ENCODE measurements around the gene RAB36. TPM values are rescaled to one million over a fixed set of nuclear protein-coding genes. Genes with fewer than 3 reads are reported as not detected.

RAB36 gene
- total RNA-seq, 1 donor from 2014 or later = 1.8 TPM

DNA sequence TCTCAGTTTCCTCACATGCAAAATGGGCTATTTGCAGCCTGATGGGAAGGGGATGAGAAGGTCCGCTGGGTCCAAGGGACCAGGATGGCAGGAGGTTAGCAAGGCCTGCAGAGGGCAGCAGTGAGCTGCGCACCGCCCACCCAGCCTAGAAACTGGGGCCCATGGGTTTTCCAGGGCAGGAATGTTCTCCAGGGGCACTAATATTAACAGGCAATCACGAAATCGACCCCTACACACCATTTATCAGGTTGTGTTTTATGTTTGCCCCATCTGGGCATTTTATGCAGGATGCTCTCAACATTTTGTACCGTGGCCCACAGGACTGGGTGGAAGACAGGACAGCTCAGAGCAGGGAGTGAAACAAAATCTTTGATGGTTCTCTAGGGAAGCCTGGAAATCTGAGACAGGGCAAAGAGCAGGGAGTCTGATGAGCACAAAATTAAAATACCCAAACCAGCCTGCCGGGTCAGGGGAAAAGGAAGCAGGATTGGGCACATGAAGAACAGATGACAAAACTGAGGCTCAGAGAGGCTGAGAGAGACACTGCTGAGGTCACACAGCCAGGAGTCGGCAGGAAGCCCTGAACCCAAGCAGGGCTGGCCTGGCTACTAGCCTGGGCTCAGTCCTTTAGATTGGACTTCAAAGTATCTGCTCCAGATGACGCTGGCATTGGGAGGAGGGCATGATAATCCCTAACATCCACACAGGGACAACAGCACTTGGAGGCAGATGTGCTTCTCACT lies 33.4 kb downstream of the RAB36 start:
- TF ChIP-seq, protein P1, sequence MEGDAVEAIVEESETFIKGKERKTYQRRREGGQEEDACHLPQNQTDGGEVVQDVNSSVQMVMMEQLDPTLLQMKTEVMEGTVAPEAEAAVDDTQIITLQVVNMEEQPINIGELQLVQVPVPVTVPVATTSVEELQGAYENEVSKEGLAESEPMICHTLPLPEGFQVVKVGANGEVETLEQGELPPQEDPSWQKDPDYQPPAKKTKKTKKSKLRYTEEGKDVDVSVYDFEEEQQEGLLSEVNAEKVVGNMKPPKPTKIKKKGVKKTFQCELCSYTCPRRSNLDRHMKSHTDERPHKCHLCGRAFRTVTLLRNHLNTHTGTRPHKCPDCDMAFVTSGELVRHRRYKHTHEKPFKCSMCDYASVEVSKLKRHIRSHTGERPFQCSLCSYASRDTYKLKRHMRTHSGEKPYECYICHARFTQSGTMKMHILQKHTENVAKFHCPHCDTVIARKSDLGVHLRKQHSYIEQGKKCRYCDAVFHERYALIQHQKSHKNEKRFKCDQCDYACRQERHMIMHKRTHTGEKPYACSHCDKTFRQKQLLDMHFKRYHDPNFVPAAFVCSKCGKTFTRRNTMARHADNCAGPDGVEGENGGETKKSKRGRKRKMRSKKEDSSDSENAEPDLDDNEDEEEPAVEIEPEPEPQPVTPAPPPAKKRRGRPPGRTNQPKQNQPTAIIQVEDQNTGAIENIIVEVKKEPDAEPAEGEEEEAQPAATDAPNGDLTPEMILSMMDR (IDR thresholded peaks at IDR 0.05) = peak; percentile 96 to 97 (median 97)
- peak overlapping the region in 1 of 2 donors; percentile 95 for H3K4me3 ChIP-seq
- H3K4me1 ChIP-seq = peaks cover 14 to 28% of the 10 kb centered on the region in 2 donors
- H3K9me3 ChIP-seq = no peaks in the 10 kb centered on the region
- intact Hi-C loops (cut with DNase I) = loop anchor here (1.0 to 10.0 kb wide), 4 partner anchors 79 to 346 kb away; no protein-coding TSS in a partner anchor
- DNase-seq (ENCODE audit: low spot score in 2 of 2) = peak in 1 of 2 donors; percentile 84
- H3K27me3 ChIP-seq = no peaks in the 10 kb centered on the region
- peaks cover 0 to 10% of the 10 kb centered on the region in 2 donors for H3K36me3 ChIP-seq
- H3K27ac ChIP-seq = peak overlapping the region; percentile 77 to 90

DNA sequence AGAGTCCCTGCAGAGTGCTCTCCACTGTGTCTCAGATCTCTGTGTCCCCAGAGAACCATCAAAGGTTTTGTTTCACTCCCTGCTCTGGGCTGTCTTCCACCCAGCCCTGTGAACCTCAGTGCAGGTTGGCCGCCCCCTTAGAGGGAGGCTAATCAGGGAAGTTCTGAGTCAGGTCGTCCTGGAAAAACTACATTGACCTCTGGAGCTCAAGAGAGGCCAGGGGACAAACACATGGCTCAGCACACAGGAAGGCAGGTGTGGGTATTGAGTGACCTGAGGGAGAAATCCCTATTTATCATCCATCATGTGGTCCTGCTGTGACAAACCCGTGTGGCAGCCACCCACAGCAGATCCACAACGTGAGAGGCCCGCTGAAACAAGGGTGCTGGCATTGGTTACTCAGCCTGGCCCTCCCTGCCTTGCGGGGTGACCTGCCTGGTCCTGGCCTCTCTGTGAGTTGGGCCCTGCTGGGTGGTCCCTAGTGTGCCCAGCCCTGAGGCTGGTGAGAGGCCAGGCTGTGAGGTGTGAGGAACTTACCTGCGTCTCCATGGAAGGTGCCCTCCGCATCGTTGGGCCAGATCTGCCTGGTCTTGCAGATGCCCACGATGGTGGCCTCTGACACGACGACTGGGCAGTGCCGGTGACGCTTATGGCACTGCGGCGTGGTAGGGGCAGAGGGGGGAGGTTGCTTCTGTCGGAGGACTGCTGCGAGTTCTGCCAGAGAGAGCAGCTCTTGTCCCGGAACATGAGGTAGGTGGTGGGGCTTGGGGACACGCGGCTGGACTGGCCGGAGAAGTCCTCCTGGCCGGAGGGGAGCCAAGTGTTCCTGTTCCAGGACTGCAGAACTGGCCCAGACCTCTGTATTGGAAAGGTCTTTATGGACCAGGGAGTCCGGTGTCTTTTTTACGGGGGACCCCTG lies 34.4 kb downstream of the RAB36 start:
- peaks cover 0 to 10% of the 10 kb centered on the region in 2 donors for H3K36me3 ChIP-seq
- H3K27me3 ChIP-seq = no peaks in the 10 kb centered on the region
- H3K9me3 ChIP-seq = no peaks in the 10 kb centered on the region
- TF ChIP-seq, protein P1 (IDR thresholded peaks at IDR 0.05) = peak in 1 of 3 experiments; percentile 2
- H3K4me1 ChIP-seq = peaks cover 14 to 28% of the 10 kb centered on the region in 2 donors
- peak overlapping the region; percentile 61 to 95 for H3K4me3 ChIP-seq
- H3K27ac ChIP-seq = peak overlapping the region; percentile 77 to 90
- peak in 1 of 2 donors; percentile 79 for DNase-seq (ENCODE audit: low spot score in 2 of 2)
- intact Hi-C loops (cut with DNase I) = loop anchor here (1.0 to 10.0 kb wide), 5 partner anchors 25 to 345 kb away; no protein-coding TSS in a partner anchor

DNA sequence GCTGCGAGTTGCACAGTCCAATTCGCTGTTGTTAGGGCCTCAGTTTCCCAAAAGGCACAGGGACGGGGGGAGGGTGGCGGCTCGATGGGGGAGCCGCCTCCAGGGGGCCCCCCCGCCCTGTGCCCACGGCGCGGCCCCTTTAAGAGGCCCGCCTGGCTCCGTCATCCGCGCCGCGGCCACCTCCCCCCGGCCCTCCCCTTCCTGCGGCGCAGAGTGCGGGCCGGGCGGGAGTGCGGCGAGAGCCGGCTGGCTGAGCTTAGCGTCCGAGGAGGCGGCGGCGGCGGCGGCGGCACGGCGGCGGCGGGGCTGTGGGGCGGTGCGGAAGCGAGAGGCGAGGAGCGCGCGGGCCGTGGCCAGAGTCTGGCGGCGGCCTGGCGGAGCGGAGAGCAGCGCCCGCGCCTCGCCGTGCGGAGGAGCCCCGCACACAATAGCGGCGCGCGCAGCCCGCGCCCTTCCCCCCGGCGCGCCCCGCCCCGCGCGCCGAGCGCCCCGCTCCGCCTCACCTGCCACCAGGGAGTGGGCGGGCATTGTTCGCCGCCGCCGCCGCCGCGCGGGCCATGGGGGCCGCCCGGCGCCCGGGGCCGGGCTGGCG lies 35.1 kb downstream of the RAB36 start, which contains the start of gene BCR:
BCR (plus strand) TSS at position 209 of the 592 bp plus-strand sequence. CDS start 452 bp downstream, outside the sequence.
- TF ChIP-seq, protein P1 (IDR thresholded peaks at IDR 0.05) = peak in 2 of 3 experiments; percentile 2 to 10
- peak in 1 of 2 donors; percentile 86 for DNase-seq (ENCODE audit: low spot score in 2 of 2)
- H3K27ac ChIP-seq = peak within 1 kb of the TSS; percentile 80 to 90
- H3K9me3 ChIP-seq = no peaks in the 10 kb centered on the region
- no peaks in the 10 kb centered on the region for H3K27me3 ChIP-seq
- H3K4me1 ChIP-seq = peaks cover 14 to 30% of the 10 kb centered on the region in 2 donors
- H3K36me3 ChIP-seq = peaks cover 0 to 10% of the 10 kb centered on the region in 2 donors
- H3K4me3 ChIP-seq = peak within 1 kb of the TSS; percentile 61 to 95
- intact Hi-C loops (cut with DNase I) = loop anchor here (1.0 kb wide), 2 partner anchors 24 to 46 kb away; no protein-coding TSS in a partner anchor

DNA sequence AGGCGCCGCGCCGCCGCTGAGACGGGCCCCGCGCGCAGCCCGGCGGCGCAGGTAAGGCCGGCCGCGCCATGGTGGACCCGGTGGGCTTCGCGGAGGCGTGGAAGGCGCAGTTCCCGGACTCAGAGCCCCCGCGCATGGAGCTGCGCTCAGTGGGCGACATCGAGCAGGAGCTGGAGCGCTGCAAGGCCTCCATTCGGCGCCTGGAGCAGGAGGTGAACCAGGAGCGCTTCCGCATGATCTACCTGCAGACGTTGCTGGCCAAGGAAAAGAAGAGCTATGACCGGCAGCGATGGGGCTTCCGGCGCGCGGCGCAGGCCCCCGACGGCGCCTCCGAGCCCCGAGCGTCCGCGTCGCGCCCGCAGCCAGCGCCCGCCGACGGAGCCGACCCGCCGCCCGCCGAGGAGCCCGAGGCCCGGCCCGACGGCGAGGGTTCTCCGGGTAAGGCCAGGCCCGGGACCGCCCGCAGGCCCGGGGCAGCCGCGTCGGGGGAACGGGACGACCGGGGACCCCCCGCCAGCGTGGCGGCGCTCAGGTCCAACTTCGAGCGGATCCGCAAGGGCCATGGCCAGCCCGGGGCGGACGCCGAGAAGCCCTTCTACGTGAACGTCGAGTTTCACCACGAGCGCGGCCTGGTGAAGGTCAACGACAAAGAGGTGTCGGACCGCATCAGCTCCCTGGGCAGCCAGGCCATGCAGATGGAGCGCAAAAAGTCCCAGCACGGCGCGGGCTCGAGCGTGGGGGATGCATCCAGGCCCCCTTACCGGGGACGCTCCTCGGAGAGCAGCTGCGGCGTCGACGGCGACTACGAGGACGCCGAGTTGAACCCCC lies 35.8 kb downstream of the RAB36 start:
- DNase-seq (ENCODE audit: low spot score in 2 of 2) = no peak
- Histone ChIP-seq H3K4me1 (peaks cover 14 to 30% of the 10 kb centered on the region in 2 donors), H3K36me3 (peaks cover 0 to 10% of the 10 kb centered on the region in 2 donors), H3K27me3 (no peaks in the 10 kb centered on the region), H3K9me3 (no peaks in the 10 kb centered on the region), H3K27ac (peak overlapping the region; percentile 73 to 80), H3K4me3 (peak overlapping the region; percentile 61 to 95)
- intact Hi-C loops (cut with DNase I) = loop anchor here (1.0 kb wide), 2 partner anchors 23 to 45 kb away; no protein-coding TSS in a partner anchor
- TF ChIP-seq, protein P1 (IDR thresholded peaks at IDR 0.05) = no peak
